GM23338 (cell line): ENCODE data around the gene MDGA2. TPM values are rescaled to one million over a fixed set of nuclear protein-coding genes. Genes with fewer than 3 reads are reported as not detected.

Experiments used
- ATAC-seq: fragments of 200-7000 bp; cut with Tn5 transposase; 3 replicates; pipeline ENCODE4 v1.9.1; 2020
- DNase-seq: peaks from one replicate; pipeline ENCODE4 v3.0.0-alpha.2; 2015; ENCODE audit warnings: low spot score
- H2AFZ ChIP-seq: fragments of 200-600 bp; sonication (generic); 2 replicates; pipeline ENCODE4 v1.8.0; 2016; ENCODE audit warnings: antibody characterized with exemption, mild to moderate bottlenecking, moderate library complexity
- H3F3A ChIP-seq: fragments of 200-600 bp; sonication (generic); replicated peaks from 2 replicates; pipeline ENCODE4 v1.8.0; 2017; ENCODE audit warnings: antibody characterized with exemption, mixed run types, low read depth
- H3K27ac ChIP-seq: fragments of 200-600 bp; sonication (generic); 2 replicates; pipeline ENCODE4 v1.6.1; 2016; ENCODE audit warnings: low read depth
- H3K27me3 ChIP-seq: fragments of 200-600 bp; sonication (generic); 2 replicates; pipeline ENCODE4 v1.8.0; 2016; ENCODE audit warnings: mild to moderate bottlenecking, mixed run types, moderate library complexity; ENCODE audit not compliant: insufficient read depth
- H3K36me3 ChIP-seq: fragments of 200-600 bp; sonication (generic); 2 replicates; pipeline ENCODE4 v1.8.0; 2016; ENCODE audit warnings: mild to moderate bottlenecking; ENCODE audit not compliant: insufficient read depth
- H3K4me1 ChIP-seq: fragments of 200-600 bp; sonication (generic); 2 replicates; pipeline ENCODE4 v1.8.0; 2016; ENCODE audit warnings: mild to moderate bottlenecking, moderate library complexity; ENCODE audit not compliant: insufficient read depth
- H3K4me2 ChIP-seq: fragments of 200-600 bp; sonication (generic); 2 replicates; pipeline ENCODE4 v1.7.1; 2017; ENCODE audit warnings: mixed run types
- H3K4me3 ChIP-seq: fragments of 200-600 bp; sonication (generic); 2 replicates; pipeline ENCODE4 v1.6.1; 2016; ENCODE audit warnings: mixed run types
- H3K79me2 ChIP-seq: fragments of 200-600 bp; sonication (generic); replicated peaks from 2 replicates; pipeline ENCODE4 v1.8.0; 2017; ENCODE audit warnings: mild to moderate bottlenecking; ENCODE audit not compliant: insufficient read depth
- H3K9me2 ChIP-seq: fragments of 200-600 bp; sonication (generic); 2 replicates; pipeline ENCODE4 v1.8.0; 2017; ENCODE audit not compliant: insufficient read depth
- H4K20me1 ChIP-seq: fragments of 200-600 bp; sonication (generic); replicated peaks from 2 replicates; pipeline ENCODE4 v1.8.0; 2017; ENCODE audit warnings: mild to moderate bottlenecking; ENCODE audit not compliant: insufficient read depth
- H3K27ac Mint-ChIP-seq: 2 replicates; pipeline ENCODE4 v1.8.0; 2020; ENCODE audit warnings: inconsistent platforms, mild to moderate bottlenecking, moderate library complexity, mixed read lengths
- H3K27me3 Mint-ChIP-seq: 3 replicates; pipeline ENCODE4 v1.8.0; 2022; ENCODE audit warnings: low read depth, mild to moderate bottlenecking, moderate library complexity, mixed read lengths, inconsistent platforms; ENCODE audit not compliant: insufficient read depth, poor library complexity
- H3K36me3 Mint-ChIP-seq: 3 replicates; pipeline ENCODE4 v1.8.0; 2021; ENCODE audit warnings: low read depth, mild to moderate bottlenecking, inconsistent platforms, moderate library complexity, mixed read lengths
- H3K4me1 Mint-ChIP-seq: 3 replicates; pipeline ENCODE4 v1.8.0; 2020; ENCODE audit warnings: mild to moderate bottlenecking, inconsistent platforms, mixed read lengths
- H3K4me3 Mint-ChIP-seq: 3 replicates; pipeline ENCODE4 v1.8.0; 2021; ENCODE audit warnings: moderate library complexity, mild to moderate bottlenecking, inconsistent platforms, mixed read lengths
- H3K9me3 Mint-ChIP-seq: 3 replicates; pipeline ENCODE4 v1.8.0; 2020; ENCODE audit warnings: moderate library complexity, mild to moderate bottlenecking, inconsistent platforms, mixed read lengths
- CTCF ChIP-seq, 2 experiments: fragments of 200-600 bp in 1 of 2; sonication (generic) in 1 of 2; conservative IDR thresholded peaks; 2 replicates each; pipeline versions ENCODE4 v1.5.1 to v1.6.1; 2016 to 2017; ENCODE audit warnings: antibody characterized with exemption in 2 of 2, low read depth in 2 of 2, mild to moderate bottlenecking in 2 of 2, moderate library complexity in 1 of 2
- ETS1 ChIP-seq: IDR thresholded peaks from 2 replicates; pipeline ENCODE4 v1.6.1; 2016; ENCODE audit warnings: antibody characterized with exemption
- EZH2 ChIP-seq: fragments of 200-600 bp; sonication (generic); IDR thresholded peaks from one replicate; pipeline ENCODE4 v1.8.0; 2017; ENCODE audit warnings: antibody characterized with exemption, mild to moderate bottlenecking, low read depth; ENCODE audit not compliant: unreplicated experiment
- EZH2phosphoT487 ChIP-seq: fragments of 200-600 bp; sonication (generic); IDR thresholded peaks from one replicate; pipeline ENCODE4 v1.8.1; 2018; ENCODE audit warnings: antibody characterized with exemption; ENCODE audit not compliant: unreplicated experiment
- NANOG ChIP-seq: IDR thresholded peaks from 2 replicates; pipeline ENCODE4 v1.6.1; 2016; ENCODE audit warnings: antibody characterized with exemption, borderline replicate concordance
- REST ChIP-seq: IDR thresholded peaks from one replicate; pipeline ENCODE4 v1.6.1; 2018; ENCODE audit warnings: antibody characterized with exemption; ENCODE audit not compliant: unreplicated experiment
- STAT1 ChIP-seq: IDR thresholded peaks from one replicate; pipeline ENCODE4 v1.6.1; 2016; ENCODE audit warnings: antibody characterized with exemption; ENCODE audit not compliant: unreplicated experiment
- ZNF114 ChIP-seq: fragments of 250-450 bp; sonication (Bioruptor Pico); IDR thresholded peaks from 2 replicates; pipeline ENCODE4 v1.5.0; 2020; ENCODE audit warnings: mild to moderate bottlenecking, moderate library complexity
- ZNF331 ChIP-seq: fragments of 250-450 bp; sonication (Bioruptor Pico); IDR thresholded peaks from 2 replicates; pipeline ENCODE4 v1.5.0; 2020; ENCODE audit warnings: low read depth, mild to moderate bottlenecking, moderate library complexity
- ZNF462 ChIP-seq: fragments of 250-450 bp; sonication (Bioruptor Pico); IDR thresholded peaks from 2 replicates; pipeline ENCODE4 v1.5.0; 2020; ENCODE audit warnings: mild to moderate bottlenecking, moderate library complexity
- polyA plus RNA-seq: library from polyadenylated mRNA; unstranded; fragments of >200 nt; fragmentation: Nextera tagmentation; extraction: Ambion mirVana; gene quantifications from 2 replicates; pipeline ENCODE4 v1.2.1, GENCODE V29; 2016
- total RNA-seq: library from RNA; depleted of rRNA; stranded (reverse); fragments of >200 nt; shearing (Covaris generic); gene quantifications from 2 replicates; pipeline ENCODE4 v1.2.3, GENCODE V29; 2014

The MDGA2 gene
- total and polyA plus RNA-seq, 2 experiments from 2014 or later: 0.68 to 1.7 TPM

- Mint-ChIP-seq H3K9me3 (no peaks in the 10 kb centered on the region), H3K27me3 (no peaks in the 10 kb centered on the region), H3K4me1 (peaks cover 3% of the 10 kb centered on the region; the same call in 1 of the 3 replicates), H3K4me3 (no peak overlapping the region), H3K27ac (no peak overlapping the region), H3K36me3 (no peaks in the 10 kb centered on the region)
- Histone ChIP-seq H3F3A (no peaks in the 10 kb centered on the region), H2AFZ (no peak overlapping the region), H3K27me3 (no peaks in the 10 kb centered on the region), H3K4me3 (no peak overlapping the region), H3K9me2 (no peaks in the 10 kb centered on the region), H3K36me3 (no peaks in the 10 kb centered on the region), H3K4me2 (no peak overlapping the region), H3K27ac (no peak overlapping the region), H3K79me2 (no peaks in the 10 kb centered on the region), H4K20me1 (no peaks in the 10 kb centered on the region), H3K4me1 (no peaks in the 10 kb centered on the region)
- DNase-seq (no peak), ATAC-seq (no peak)
- TF ChIP-seq ETS1 (no peak), STAT1 (no peak), ZNF331 (CRISPR knock-in tag) (no peak), ZNF462 (no peak), EZH2 (no peak), EZH2phosphoT487 (no peak), REST (no peak), NANOG (no peak), ZNF114 (CRISPR knock-in tag) (no peak), CTCF (conservative IDR thresholded peaks at IDR 0.05; ENCODE audit: low read depth in 2 of 2) (no peak)
Observed at GRCh38 chr14:47085678-47086077, 589.7 kb downstream of the MDGA2 start.
